Keratinocyte (primary cell): ENCODE data around the gene MAL. TPM values are rescaled to one million over a fixed set of nuclear protein-coding genes. Genes with fewer than 3 reads are reported as not detected.

ENCODE experiments used
- DNase-seq: peaks from one replicate; pipeline ENCODE4 v3.0.0-alpha.2; 2011; ENCODE audit warnings: low read depth, missing footprints, low spot score
- FAIRE-seq: peaks from 2 replicates; lab custom pipeline; 2011; peaks lifted over from hg19 to GRCh38; lab: Jason Lieb, UNC
- H2AFZ ChIP-seq: 2 replicates; pipeline ENCODE4 v1.6.0; 2012; ENCODE audit warnings: low read length, control low read depth, inconsistent platforms; ENCODE audit not compliant: control insufficient read depth
- H3K27ac ChIP-seq: 2 replicates; pipeline ENCODE4 v1.5.1; 2011; ENCODE audit warnings: low read length; ENCODE audit not compliant: control insufficient read depth, insufficient read depth
- H3K27me3 ChIP-seq: 3 replicates; pipeline ENCODE4 v1.6.0; 2011; ENCODE audit warnings: low read length; ENCODE audit not compliant: control insufficient read depth, insufficient read depth; ENCODE audit errors: extremely low read depth
- H3K36me3 ChIP-seq, 2 experiments: 2 replicates in 1 of 2; 3 replicates in 1 of 2; pipeline ENCODE4 v1.5.1; 2011; ENCODE audit warnings: low read length in 2 of 2, mild to moderate bottlenecking in 1 of 2; ENCODE audit not compliant: control insufficient read depth in 2 of 2, insufficient read depth in 2 of 2; ENCODE audit errors: extremely low read depth in 1 of 2
- H3K4me1 ChIP-seq: 3 replicates; pipeline ENCODE4 v1.5.1; 2011; ENCODE audit warnings: low read length; ENCODE audit not compliant: control insufficient read depth, insufficient read depth; ENCODE audit errors: extremely low read depth
- H3K4me2 ChIP-seq: 3 replicates; pipeline ENCODE4 v1.6.0; 2011; ENCODE audit warnings: low read depth, low read length; ENCODE audit not compliant: control insufficient read depth, insufficient read depth; ENCODE audit errors: extremely low read depth
- H3K4me3 ChIP-seq, 3 experiments: fragments of 200-600 bp in 1 of 3; sonication (generic) in 1 of 3; 2 replicates in 2 of 3; 3 replicates in 1 of 3; pipeline ENCODE4 v1.5.1; 2011 to 2016; ENCODE audit warnings: low read length in 3 of 3, mild to moderate bottlenecking in 3 of 3, control low read depth in 2 of 3, inconsistent platforms in 1 of 3, low read depth in 1 of 3, mixed read lengths in 1 of 3, mixed run types in 1 of 3, moderate library complexity in 1 of 3; ENCODE audit not compliant: control insufficient read depth in 2 of 3, insufficient read depth in 2 of 3; ENCODE audit errors: extremely low read depth in 1 of 3
- H3K79me2 ChIP-seq: 2 replicates; pipeline ENCODE4 v1.6.0; 2012; ENCODE audit warnings: low read length; ENCODE audit not compliant: control insufficient read depth, insufficient read depth
- H3K9ac ChIP-seq: 3 replicates; pipeline ENCODE4 v1.6.0; 2011; ENCODE audit warnings: low read length; ENCODE audit not compliant: control insufficient read depth, insufficient read depth; ENCODE audit errors: extremely low read depth
- H3K9me1 ChIP-seq: 3 replicates; pipeline ENCODE4 v1.6.0; 2011; ENCODE audit warnings: low read length; ENCODE audit not compliant: control insufficient read depth, insufficient read depth; ENCODE audit errors: extremely low read depth
- H3K9me3 ChIP-seq: 2 replicates; pipeline ENCODE4 v1.5.1; 2012; ENCODE audit warnings: low read depth, low read length; ENCODE audit not compliant: control insufficient read depth
- H4K20me1 ChIP-seq: 3 replicates; pipeline ENCODE4 v1.6.0; 2011; ENCODE audit warnings: low read length; ENCODE audit not compliant: control insufficient read depth, insufficient read depth; ENCODE audit errors: extremely low read depth
- CTCF ChIP-seq, 3 experiments: IDR thresholded peaks in 1 of 3; conservative IDR thresholded peaks in 1 of 3; optimal IDR thresholded peaks in 1 of 3; 2 replicates in 2 of 3; 3 replicates in 1 of 3; pipeline versions ENCODE3 to v1.5.1; 2011; ENCODE audit warnings: low read length in 3 of 3, mild to moderate bottlenecking in 3 of 3, moderate library complexity in 2 of 3, control low read depth in 1 of 3, inconsistent platforms in 1 of 3; ENCODE audit not compliant: insufficient read depth in 2 of 3; ENCODE audit errors: extremely low read depth in 1 of 3
- EZH2 ChIP-seq: IDR thresholded peaks from one replicate; pipeline ENCODE4 v1.6.1; 2012; ENCODE audit warnings: inconsistent platforms, mild to moderate bottlenecking, low read length, moderate library complexity
- dilution Hi-C: fragments of 300-500 bp; cut with MboI; formaldehyde crosslinking; loops from one replicate; pipeline ENCODE4 v1.7.0; 2020; ENCODE audit warnings: low sequenced_read_pairs; ENCODE audit not compliant: extremely low pct_ligation_motif_present
- polyA plus RNA-seq, 5 experiments: library from polyadenylated mRNA; depleted of rRNA in 3 of 5; stranded (reverse) in 3 of 5; stranded (forward) in 1 of 5; unstranded in 1 of 5; fragments of >200 nt; gene quantifications; 1 replicate in 1 of 5; 2 replicates in 3 of 5; 3 replicates in 1 of 5; pipeline versions ENCODE4 v1.2.1 to v1.2.3, GENCODE V29; 2011 to 2012; ENCODE audit warnings: missing spikeins in 2 of 5, low read depth in 1 of 5, low replicate concordance in 1 of 5

The MAL gene
- polyA plus RNA-seq, 1 donor (not counting 4 experiments of a cell fraction or from before 2014, with no cell fraction given): not detected

GRCh38 chr2:95038635-95039298 is 13.3 kb downstream of the MAL start:
- H3K27ac ChIP-seq: no peak overlapping the region
- DNase-seq: no peak
- dilution Hi-C loops: no loop called here

GRCh38 chr2:95039363-95039762 is 13.9 kb downstream of the MAL start:
- H3K4me2 ChIP-seq: no peak overlapping the region
- H3K9me1 ChIP-seq: no peaks in the 10 kb centered on the region
- no peaks in the 10 kb centered on the region for H4K20me1 ChIP-seq
- no peak overlapping the region for H3K4me3 ChIP-seq
- H3K4me1 ChIP-seq: no peaks in the 10 kb centered on the region
- no peaks in the 10 kb centered on the region for H3K79me2 ChIP-seq
- H2AFZ ChIP-seq: no peak overlapping the region
- H3K27ac ChIP-seq: no peak overlapping the region
- H3K9me3 ChIP-seq: peaks cover 9% of the 10 kb centered on the region
- H3K36me3 ChIP-seq: no peaks in the 10 kb centered on the region
- no peak for FAIRE-seq
- dilution Hi-C loops: no loop called here
- no peak for DNase-seq
- H3K9ac ChIP-seq: no peak overlapping the region
- peaks cover 20% of the 10 kb centered on the region for H3K27me3 ChIP-seq
- no peak for TF ChIP-seq EZH2
- no peak for TF ChIP-seq CTCF (optimal IDR thresholded peaks at IDR 0.05 in 1 of 3, IDR thresholded peaks at IDR 0.05 in 1 of 3, conservative IDR thresholded peaks at IDR 0.05 in 1 of 3; ENCODE audit: extremely low read depth in 1 of 3, insufficient read depth in 2 of 3, low read length in 3 of 3)

More at GRCh38 chr2:95038635-95039298, 13.3 kb downstream of the MAL start:
- FAIRE-seq: no peak
- Histone ChIP-seq H3K4me3 (no peak overlapping the region), H3K27me3 (peaks cover 20% of the 10 kb centered on the region), H3K4me1 (no peaks in the 10 kb centered on the region), H4K20me1 (no peaks in the 10 kb centered on the region), H3K9ac (no peak overlapping the region), H3K36me3 (no peaks in the 10 kb centered on the region), H3K4me2 (no peak overlapping the region), H3K9me1 (no peaks in the 10 kb centered on the region), H2AFZ (no peak overlapping the region), H3K79me2 (no peaks in the 10 kb centered on the region), H3K9me3 (peaks cover 9% of the 10 kb centered on the region)
- TF ChIP-seq CTCF (optimal IDR thresholded peaks at IDR 0.05 in 1 of 3, IDR thresholded peaks at IDR 0.05 in 1 of 3, conservative IDR thresholded peaks at IDR 0.05 in 1 of 3; ENCODE audit: extremely low read depth in 1 of 3, insufficient read depth in 2 of 3, low read length in 3 of 3) (no peak), EZH2 (no peak)
